Glutamatergic neuron (in vitro differentiated cells): ENCODE results near the gene UBE2H. TPM values are rescaled to one million over a fixed set of nuclear protein-coding genes. Genes with fewer than 3 reads are reported as not detected.
"Not testable (repeated sequence)": the region's sequence is repeated elsewhere in the genome, so short reads cannot be mapped to it uniquely, and the experiment has no call there.

Experiments
- DNase-seq: peaks from one replicate; pipeline ENCODE4 v3.0.0; 2022
- H3K27ac Mint-ChIP-seq: one replicate; pipeline ENCODE4 v1.8.0; 2020; ENCODE audit warnings: mild to moderate bottlenecking, mixed read lengths, inconsistent platforms; ENCODE audit not compliant: unreplicated experiment
- H3K27me3 Mint-ChIP-seq: one replicate; pipeline ENCODE4 v1.8.0; 2020; ENCODE audit warnings: mild to moderate bottlenecking, moderate library complexity, mixed read lengths, inconsistent platforms; ENCODE audit not compliant: unreplicated experiment
- H3K36me3 Mint-ChIP-seq: one replicate; pipeline ENCODE4 v1.8.0; 2020; ENCODE audit warnings: mild to moderate bottlenecking, mixed read lengths, inconsistent platforms; ENCODE audit not compliant: unreplicated experiment
- H3K4me1 Mint-ChIP-seq: one replicate; pipeline ENCODE4 v1.8.0; 2020; ENCODE audit warnings: mild to moderate bottlenecking, low read depth, mixed read lengths, inconsistent platforms; ENCODE audit not compliant: unreplicated experiment
- H3K4me3 Mint-ChIP-seq: one replicate; pipeline ENCODE4 v1.8.0; 2020; ENCODE audit warnings: mild to moderate bottlenecking, mixed read lengths, inconsistent platforms; ENCODE audit not compliant: unreplicated experiment
- H3K9me3 Mint-ChIP-seq: one replicate; pipeline ENCODE4 v1.8.0; 2020; ENCODE audit warnings: mild to moderate bottlenecking, moderate library complexity, mixed read lengths, inconsistent platforms; ENCODE audit not compliant: unreplicated experiment
- total RNA-seq: library from RNA; stranded (reverse); fragmentation: NEBNext Ultra II Directional; extraction: Animal tissue kit (Norgen Biotek cat#: 25700); gene quantifications from one replicate; pipeline ENCODE4 v1.2.1, GENCODE V29; 2021; ENCODE audit not compliant: unreplicated experiment
- TF ChIP-seq, protein P1 (sequence below): fragments of 200-600 bp; sonication (generic); IDR thresholded peaks from one replicate; pipeline ENCODE4 v1.5.0; 2021; ENCODE audit not compliant: partially characterized antibody, unreplicated experiment

Gene UBE2H
- total RNA-seq, 1 donor from 2014 or later: 100 TPM

DNA sequence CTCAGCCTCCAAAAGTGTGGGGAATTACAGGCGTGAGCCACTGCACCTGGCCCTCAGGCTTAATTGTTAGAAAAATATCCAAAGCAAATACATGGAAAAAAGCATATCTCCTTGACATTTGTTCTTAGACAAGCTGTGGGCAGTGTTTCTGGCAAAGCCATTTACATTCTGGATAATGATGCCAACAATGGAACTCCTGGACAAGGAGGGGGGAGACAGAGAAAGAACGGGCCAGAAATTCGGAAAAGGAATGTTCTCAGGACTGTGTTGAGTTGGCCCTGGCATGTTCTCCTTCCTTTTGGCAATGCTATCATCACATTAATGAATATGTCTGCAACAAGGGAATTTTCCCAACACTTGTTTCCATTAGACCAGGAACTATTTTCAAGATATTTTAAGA is 88.7 kb downstream of the UBE2H start:
- Mint-ChIP-seq H3K27me3 (no peaks in the 10 kb centered on the region), H3K27ac (no peak overlapping the region), H3K36me3 (no peaks in the 10 kb centered on the region), H3K4me1 (peaks cover 18% of the 10 kb centered on the region), H3K4me3 (no peak overlapping the region), H3K9me3 (peaks cover 3% of the 10 kb centered on the region)
- DNase-seq: no peak
- TF ChIP-seq, protein P1, sequence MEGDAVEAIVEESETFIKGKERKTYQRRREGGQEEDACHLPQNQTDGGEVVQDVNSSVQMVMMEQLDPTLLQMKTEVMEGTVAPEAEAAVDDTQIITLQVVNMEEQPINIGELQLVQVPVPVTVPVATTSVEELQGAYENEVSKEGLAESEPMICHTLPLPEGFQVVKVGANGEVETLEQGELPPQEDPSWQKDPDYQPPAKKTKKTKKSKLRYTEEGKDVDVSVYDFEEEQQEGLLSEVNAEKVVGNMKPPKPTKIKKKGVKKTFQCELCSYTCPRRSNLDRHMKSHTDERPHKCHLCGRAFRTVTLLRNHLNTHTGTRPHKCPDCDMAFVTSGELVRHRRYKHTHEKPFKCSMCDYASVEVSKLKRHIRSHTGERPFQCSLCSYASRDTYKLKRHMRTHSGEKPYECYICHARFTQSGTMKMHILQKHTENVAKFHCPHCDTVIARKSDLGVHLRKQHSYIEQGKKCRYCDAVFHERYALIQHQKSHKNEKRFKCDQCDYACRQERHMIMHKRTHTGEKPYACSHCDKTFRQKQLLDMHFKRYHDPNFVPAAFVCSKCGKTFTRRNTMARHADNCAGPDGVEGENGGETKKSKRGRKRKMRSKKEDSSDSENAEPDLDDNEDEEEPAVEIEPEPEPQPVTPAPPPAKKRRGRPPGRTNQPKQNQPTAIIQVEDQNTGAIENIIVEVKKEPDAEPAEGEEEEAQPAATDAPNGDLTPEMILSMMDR: no peak

DNA sequence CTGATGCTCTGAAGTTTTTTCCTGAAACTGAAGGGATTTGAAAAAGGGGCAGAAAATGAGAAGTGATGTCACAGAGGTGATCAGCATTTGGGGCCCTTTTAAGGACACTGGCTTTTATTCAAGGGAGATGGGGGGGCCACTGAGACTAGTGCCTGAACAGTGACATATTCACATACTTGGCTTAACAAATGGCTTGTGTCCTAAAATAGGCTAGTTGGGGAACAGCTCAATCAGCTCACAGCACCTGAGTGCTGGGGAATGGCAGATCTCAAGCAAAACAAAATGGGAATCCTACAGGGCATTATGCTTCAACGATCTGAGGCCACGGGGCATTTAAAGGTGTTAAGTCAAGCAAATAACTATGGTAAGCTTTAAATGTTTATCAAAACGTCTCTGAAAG is 90.1 kb downstream of the UBE2H start:
- Mint-ChIP-seq H3K9me3 (peaks cover 3% of the 10 kb centered on the region), H3K4me3 (no peak overlapping the region), H3K27me3 (no peaks in the 10 kb centered on the region), H3K27ac (no peak overlapping the region), H3K4me1 (peaks cover 18% of the 10 kb centered on the region), H3K36me3 (no peaks in the 10 kb centered on the region)
- TF ChIP-seq, protein P1: no peak
- no peak for DNase-seq

DNA sequence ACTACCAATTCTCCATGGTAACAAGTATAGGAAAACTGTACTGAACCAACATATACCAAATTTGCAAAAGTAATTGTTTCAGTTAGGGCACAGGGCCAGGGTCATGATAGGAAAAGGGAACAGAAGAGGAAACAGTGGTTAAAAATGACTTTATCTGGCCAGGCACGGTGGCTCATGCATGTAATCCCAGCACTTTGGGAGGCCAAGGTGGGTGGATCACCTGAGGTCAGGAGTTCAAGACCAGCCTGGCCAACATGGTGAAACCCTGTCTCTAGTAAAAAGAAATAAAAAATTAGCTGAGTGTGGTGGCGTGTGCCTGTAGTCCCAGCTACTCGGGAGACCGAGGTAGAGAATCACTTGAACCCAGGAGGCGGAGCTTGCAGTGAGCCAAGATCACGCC is 92.0 kb downstream of the UBE2H start:
- peaks cover 13% of the 10 kb centered on the region for H3K4me1 Mint-ChIP-seq
- not testable (repeated sequence) for H3K9me3 Mint-ChIP-seq, H3K27ac Mint-ChIP-seq, H3K27me3 Mint-ChIP-seq, H3K36me3 Mint-ChIP-seq, H3K4me3 Mint-ChIP-seq, DNase-seq

DNA sequence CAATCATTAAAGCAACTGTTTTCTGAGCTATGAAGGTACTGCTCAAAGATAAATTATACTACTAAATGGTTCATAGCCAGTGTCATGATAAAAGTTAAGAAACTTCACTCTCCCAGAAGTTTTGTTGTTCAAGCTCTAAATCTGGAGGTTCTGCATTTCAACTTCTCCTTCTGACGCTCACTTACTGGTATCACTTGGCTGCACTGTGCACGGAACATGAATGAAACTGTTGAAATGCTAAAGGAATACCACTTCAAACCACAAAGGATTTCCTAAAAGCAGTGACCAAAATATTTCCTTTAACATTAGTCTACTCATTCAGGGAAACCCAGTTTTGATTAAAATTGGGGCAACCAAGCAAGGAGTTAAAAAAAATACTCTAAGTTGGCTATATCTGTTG is 93.6 kb downstream of the UBE2H start:
- peaks cover 12% of the 10 kb centered on the region for H3K4me1 Mint-ChIP-seq

DNA sequence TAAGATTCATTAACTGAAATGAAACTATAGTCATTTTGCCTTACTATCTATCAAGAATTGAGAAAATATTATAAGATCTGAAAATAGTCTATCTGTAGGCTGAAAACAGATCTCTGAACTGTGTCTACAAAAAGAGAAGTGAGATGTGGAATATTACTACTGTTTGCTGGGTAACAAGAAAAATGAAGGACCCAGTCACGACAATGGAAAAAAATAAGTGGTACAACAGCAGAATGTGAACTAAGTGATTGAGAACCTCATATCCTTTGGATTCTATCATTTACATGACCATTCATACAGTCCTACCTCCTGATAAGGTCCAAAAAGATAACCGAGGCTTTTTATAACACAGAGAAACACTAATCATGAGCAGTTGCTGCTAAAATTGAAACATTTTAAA is 94.3 kb downstream of the UBE2H start:
- no peak for DNase-seq
- Mint-ChIP-seq H3K4me1 (peaks cover 12% of the 10 kb centered on the region), H3K27ac (no peak overlapping the region), H3K36me3 (no peaks in the 10 kb centered on the region), H3K9me3 (peaks cover 3% of the 10 kb centered on the region), H3K4me3 (no peak overlapping the region), H3K27me3 (peaks cover 1% of the 10 kb centered on the region)
- TF ChIP-seq, protein P1: no peak

More for the DNA sequence above, 93.6 kb downstream of the UBE2H start:
- no peaks in the 10 kb centered on the region for H3K36me3 Mint-ChIP-seq
- DNase-seq: no peak
- H3K27me3 Mint-ChIP-seq: peaks cover 1% of the 10 kb centered on the region
- TF ChIP-seq, protein P1: no peak
- peaks cover 3% of the 10 kb centered on the region for H3K9me3 Mint-ChIP-seq
- no peak overlapping the region for H3K4me3 Mint-ChIP-seq
- H3K27ac Mint-ChIP-seq: no peak overlapping the region

DNA sequence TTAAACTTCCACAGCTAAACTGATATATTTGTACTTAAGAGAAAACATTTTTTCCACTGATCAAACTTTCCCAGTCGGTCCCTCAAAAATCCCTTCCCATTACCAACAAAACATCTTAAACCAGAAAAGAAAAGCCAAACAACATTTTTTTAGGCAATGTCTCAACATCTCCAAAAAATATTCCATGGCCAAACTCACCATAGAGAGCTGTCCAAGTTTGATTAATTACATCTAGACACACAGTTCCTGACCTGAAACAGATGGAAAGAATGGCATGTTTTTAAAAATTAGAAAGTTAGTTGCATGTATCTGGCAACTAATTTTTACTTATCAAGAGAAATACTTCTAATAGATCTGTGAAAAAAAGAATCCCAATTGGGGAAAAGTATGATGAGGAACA is 95.4 kb downstream of the UBE2H start:
- Mint-ChIP-seq H3K4me3 (no peak overlapping the region), H3K4me1 (peaks cover 2% of the 10 kb centered on the region), H3K27ac (no peak overlapping the region)

More for the DNA sequence above, 95.4 kb downstream of the UBE2H start:
- no peaks in the 10 kb centered on the region for H3K36me3 Mint-ChIP-seq
- TF ChIP-seq, protein P1: no peak
- peaks cover 3% of the 10 kb centered on the region for H3K27me3 Mint-ChIP-seq
- H3K9me3 Mint-ChIP-seq: peaks cover 2% of the 10 kb centered on the region
- no peak for DNase-seq
